SH-SY5Y (cell line): ENCODE results near the gene ERP27.

ENCODE experiments used
- GATA2 ChIP-seq: IDR thresholded peaks from 2 replicates; pipeline ENCODE4 v1.6.1; 2011; ENCODE audit warnings: mild to moderate bottlenecking, low read depth, low read length
- GATA3 ChIP-seq: IDR thresholded peaks from 2 replicates; pipeline ENCODE4 v1.6.1; 2011; ENCODE audit warnings: low read depth, mild to moderate bottlenecking, low read length, moderate library complexity

GRCh38 chr12:14946162-14946561 lies 7.8 kb upstream of the ERP27 start:
- TF ChIP-seq GATA2 (no peak), GATA3 (no peak)
